ENCODE measurements around the gene NAE1. TPM values are rescaled to one million over a fixed set of nuclear protein-coding genes. Genes with fewer than 3 reads are reported as not detected.

Gene NAE1
- total RNA-seq, 1 experiment from 2014 or later = 82.3 TPM

GRCh38 chr16:66776457-66776856 lies 54.3 kb downstream of the NAE1 start:
- no TSS peak for BruUV-seq (replicated peaks)
- no peak overlapping the region for H3K4me3 ChIP-seq (ENCODE audit: low read length)
- DNase-seq = no peak
- no peak overlapping the region for H3K4me2 ChIP-seq (ENCODE audit: low read length)
- no peaks in the 10 kb centered on the region for H3K9me2 ChIP-seq (replicated peaks; ENCODE audit: low read length)
- H3F3A ChIP-seq (ENCODE audit: low read length, unreplicated experiment) = no peaks in the 10 kb centered on the region
- H3K27me3 ChIP-seq (ENCODE audit: low read length) = no peaks in the 10 kb centered on the region
- CTCF ChIA-PET = interaction anchor here (0.6 kb wide), 1 partner anchor 141 kb away, joined by 3 read pairs; no protein-coding TSS in a partner anchor
- H2AFZ ChIP-seq (ENCODE audit: low read length) = no peak overlapping the region
- POLR2A ChIA-PET (ENCODE audit: unreplicated experiment) = no interaction called here
- H3K27ac ChIP-seq (ENCODE audit: low read length) = no peak overlapping the region
- no peaks in the 10 kb centered on the region for H3K4me1 ChIP-seq (ENCODE audit: insufficient read depth, low read length)
- H3K79me2 ChIP-seq (ENCODE audit: low read length) = no peaks in the 10 kb centered on the region
- H3K9me3 ChIP-seq (ENCODE audit: low read length) = no peaks in the 10 kb centered on the region
- no peak for ATAC-seq
- no peak for TF ChIP-seq EZH2 (IDR thresholded peaks at IDR 0.05; ENCODE audit: low read length, unreplicated experiment)
- TF ChIP-seq EZH2phosphoT487 (IDR thresholded peaks at IDR 0.05; ENCODE audit: borderline replicate concordance, low read length) = no peak
- TF ChIP-seq CTCF (conservative IDR thresholded peaks at IDR 0.05; ENCODE audit: low read depth, low read length) = no peak
- H4K20me1 ChIP-seq (ENCODE audit: low read length) = no peaks in the 10 kb centered on the region
- no peaks in the 10 kb centered on the region for H3K36me3 ChIP-seq (ENCODE audit: low read depth, low read length)
- intact Hi-C loops (cut with micrococcal nuclease) = no loop called here
- no peak overlapping the region for H3K9ac ChIP-seq (ENCODE audit: low read length)

GRCh38 chr16:66774981-66775380 lies 55.8 kb downstream of the NAE1 start:
- POLR2A ChIA-PET (ENCODE audit: unreplicated experiment) = no interaction called here
- TF ChIP-seq EZH2phosphoT487 (IDR thresholded peaks at IDR 0.05; ENCODE audit: borderline replicate concordance, low read length) (no peak), CTCF (conservative IDR thresholded peaks at IDR 0.05; ENCODE audit: low read depth, low read length) (no peak), EZH2 (IDR thresholded peaks at IDR 0.05; ENCODE audit: low read length, unreplicated experiment) (no peak)
- no peak overlapping the region for H3K9ac ChIP-seq (ENCODE audit: low read length)
- no peaks in the 10 kb centered on the region for H3K4me1 ChIP-seq (ENCODE audit: insufficient read depth, low read length)
- no peak overlapping the region for H3K27ac ChIP-seq (ENCODE audit: low read length)
- H3K4me3 ChIP-seq (ENCODE audit: low read length) = no peak overlapping the region
- CTCF ChIA-PET = no interaction called here
- no peak for ATAC-seq
- intact Hi-C loops (cut with micrococcal nuclease) = no loop called here
- H3K9me2 ChIP-seq (replicated peaks; ENCODE audit: low read length) = no peaks in the 10 kb centered on the region
- H3K79me2 ChIP-seq (ENCODE audit: low read length) = no peaks in the 10 kb centered on the region
- H3K4me2 ChIP-seq (ENCODE audit: low read length) = no peak overlapping the region
- no peaks in the 10 kb centered on the region for H4K20me1 ChIP-seq (ENCODE audit: low read length)
- H3K9me3 ChIP-seq (ENCODE audit: low read length) = no peaks in the 10 kb centered on the region
- H3F3A ChIP-seq (ENCODE audit: low read length, unreplicated experiment) = no peaks in the 10 kb centered on the region
- no peaks in the 10 kb centered on the region for H3K36me3 ChIP-seq (ENCODE audit: low read depth, low read length)
- no TSS peak for BruUV-seq (replicated peaks)
- H2AFZ ChIP-seq (ENCODE audit: low read length) = no peak overlapping the region
- no peak for DNase-seq
- no peaks in the 10 kb centered on the region for H3K27me3 ChIP-seq (ENCODE audit: low read length)

GRCh38 chr16:66758086-66758485 lies 72.7 kb downstream of the NAE1 start:
- intact Hi-C loops (cut with micrococcal nuclease) = loop anchor here (10.0 kb wide), 1 partner anchor 107 kb away; no protein-coding TSS in a partner anchor
- TF ChIP-seq EZH2phosphoT487 (IDR thresholded peaks at IDR 0.05; ENCODE audit: borderline replicate concordance, low read length) = no peak
- Histone ChIP-seq H4K20me1 (ENCODE audit: low read length) (no peaks in the 10 kb centered on the region), H3F3A (ENCODE audit: low read length, unreplicated experiment) (no peaks in the 10 kb centered on the region), H3K4me2 (ENCODE audit: low read length) (no peak overlapping the region), H3K27me3 (ENCODE audit: low read length) (no peaks in the 10 kb centered on the region), H3K27ac (ENCODE audit: low read length) (no peak overlapping the region), H3K4me1 (ENCODE audit: insufficient read depth, low read length) (no peaks in the 10 kb centered on the region), H3K79me2 (ENCODE audit: low read length) (no peaks in the 10 kb centered on the region), H2AFZ (ENCODE audit: low read length) (no peak overlapping the region), H3K36me3 (ENCODE audit: low read depth, low read length) (no peaks in the 10 kb centered on the region), H3K4me3 (ENCODE audit: low read length) (no peak overlapping the region), H3K9me3 (ENCODE audit: low read length) (no peaks in the 10 kb centered on the region), H3K9ac (ENCODE audit: low read length) (no peak overlapping the region), H3K9me2 (replicated peaks; ENCODE audit: low read length) (no peaks in the 10 kb centered on the region)
- no TSS peak for BruUV-seq (replicated peaks)
- POLR2A ChIA-PET (ENCODE audit: unreplicated experiment) = no interaction called here
- CTCF ChIA-PET = no interaction called here
- DNase-seq (no peak), ATAC-seq (no peak)

Data from PC-3 (cell line).